DND-41 (cell line): Measurements from ENCODE around the gene SMPD2.

Experiments
- ATAC-seq: fragments of 200-7000 bp; cut with Tn5 transposase; 3 replicates; pipeline ENCODE4 v1.9.1; 2021; ENCODE audit warnings: low read depth; ENCODE audit not compliant: insufficient read depth
- DNase-seq: peaks from one replicate; pipeline ENCODE4 v3.0.0-alpha.2; 2020
- H2AFZ ChIP-seq: 2 replicates; pipeline ENCODE4 v1.6.0; 2012; ENCODE audit warnings: low read depth, low read length
- H3K27ac ChIP-seq: 2 replicates; pipeline ENCODE4 v1.5.1; 2012; ENCODE audit warnings: low read length, inconsistent platforms
- H3K27me3 ChIP-seq: fragments of 200-600 bp; sonication (generic); 2 replicates; pipeline ENCODE4 v1.6.0; 2012; ENCODE audit warnings: low read length, mild to moderate bottlenecking, inconsistent platforms; ENCODE audit not compliant: insufficient read depth, poor library complexity
- H3K36me3 ChIP-seq: 2 replicates; pipeline ENCODE4 v1.5.1; 2012; ENCODE audit warnings: low read length, inconsistent platforms; ENCODE audit not compliant: insufficient read depth
- H3K4me1 ChIP-seq: 2 replicates; pipeline ENCODE4 v1.5.1; 2012; ENCODE audit warnings: mild to moderate bottlenecking, low read length; ENCODE audit not compliant: insufficient read depth
- H3K4me2 ChIP-seq: 2 replicates; pipeline ENCODE4 v1.6.0; 2012; ENCODE audit warnings: mild to moderate bottlenecking, moderate library complexity, low read length, inconsistent platforms; ENCODE audit not compliant: insufficient read depth
- H3K4me3 ChIP-seq, 2 experiments: fragments of 200-600 bp in 1 of 2; shearing (Covaris generic) in 1 of 2; 2 replicates each; pipeline ENCODE4 v1.5.1; 2012 to 2016; ENCODE audit warnings: inconsistent platforms in 2 of 2, low read length in 2 of 2, mild to moderate bottlenecking in 2 of 2, low read depth in 1 of 2, moderate library complexity in 1 of 2
- H3K79me2 ChIP-seq: 2 replicates; pipeline ENCODE4 v1.6.0; 2012; ENCODE audit warnings: low read length, inconsistent platforms; ENCODE audit not compliant: insufficient read depth
- H3K9ac ChIP-seq: 2 replicates; pipeline ENCODE4 v1.6.0; 2012; ENCODE audit warnings: low read depth, mild to moderate bottlenecking, inconsistent platforms, low read length, moderate library complexity
- H3K9me3 ChIP-seq: 2 replicates; pipeline ENCODE4 v1.5.1; 2012; ENCODE audit warnings: low read length, moderate library complexity, mild to moderate bottlenecking, inconsistent platforms; ENCODE audit not compliant: insufficient read depth, severe bottlenecking
- H4K20me1 ChIP-seq: 2 replicates; pipeline ENCODE4 v1.6.0; 2012; ENCODE audit warnings: low read length; ENCODE audit not compliant: insufficient read depth
- EZH2 ChIP-seq: IDR thresholded peaks from 3 replicates; pipeline ENCODE4 v1.6.1; 2012; ENCODE audit warnings: borderline replicate concordance, low read depth, mild to moderate bottlenecking, moderate library complexity, low read length, inconsistent platforms; ENCODE audit not compliant: severe bottlenecking
- TF ChIP-seq, protein P1 (sequence below): IDR thresholded peaks from 2 replicates; pipeline ENCODE4 v1.5.1; 2012; ENCODE audit warnings: borderline replicate concordance, low read length, moderate library complexity, mild to moderate bottlenecking; ENCODE audit not compliant: poor library complexity, severe bottlenecking; ENCODE audit errors: extremely low read depth

SMPD2 gene

DNA sequence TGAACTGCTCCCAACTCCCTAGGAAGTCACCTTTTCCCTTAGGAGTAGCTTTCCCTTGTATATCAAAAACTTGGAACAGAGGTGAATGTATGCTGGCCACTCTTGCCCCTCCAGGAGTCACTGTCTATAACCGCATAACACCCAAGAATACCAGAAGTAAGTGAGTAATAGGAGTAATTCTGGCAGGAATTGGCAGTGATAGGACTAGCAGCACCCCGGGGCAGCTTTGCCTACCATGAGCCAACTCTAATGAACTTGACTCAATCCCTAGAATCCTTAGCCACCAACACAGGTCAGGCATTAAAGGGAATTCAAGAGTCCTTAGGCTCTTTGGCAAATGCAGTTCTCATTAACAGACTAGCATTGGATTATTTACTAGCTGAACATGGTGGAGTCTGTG lies 29.5 kb upstream of the SMPD2 start:
- TF ChIP-seq EZH2 = no peak
- TF ChIP-seq, protein P1, sequence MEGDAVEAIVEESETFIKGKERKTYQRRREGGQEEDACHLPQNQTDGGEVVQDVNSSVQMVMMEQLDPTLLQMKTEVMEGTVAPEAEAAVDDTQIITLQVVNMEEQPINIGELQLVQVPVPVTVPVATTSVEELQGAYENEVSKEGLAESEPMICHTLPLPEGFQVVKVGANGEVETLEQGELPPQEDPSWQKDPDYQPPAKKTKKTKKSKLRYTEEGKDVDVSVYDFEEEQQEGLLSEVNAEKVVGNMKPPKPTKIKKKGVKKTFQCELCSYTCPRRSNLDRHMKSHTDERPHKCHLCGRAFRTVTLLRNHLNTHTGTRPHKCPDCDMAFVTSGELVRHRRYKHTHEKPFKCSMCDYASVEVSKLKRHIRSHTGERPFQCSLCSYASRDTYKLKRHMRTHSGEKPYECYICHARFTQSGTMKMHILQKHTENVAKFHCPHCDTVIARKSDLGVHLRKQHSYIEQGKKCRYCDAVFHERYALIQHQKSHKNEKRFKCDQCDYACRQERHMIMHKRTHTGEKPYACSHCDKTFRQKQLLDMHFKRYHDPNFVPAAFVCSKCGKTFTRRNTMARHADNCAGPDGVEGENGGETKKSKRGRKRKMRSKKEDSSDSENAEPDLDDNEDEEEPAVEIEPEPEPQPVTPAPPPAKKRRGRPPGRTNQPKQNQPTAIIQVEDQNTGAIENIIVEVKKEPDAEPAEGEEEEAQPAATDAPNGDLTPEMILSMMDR = no peak
- no peak for ATAC-seq
- H3K36me3 ChIP-seq = no peaks in the 10 kb centered on the region
- H3K4me3 ChIP-seq = no peak overlapping the region
- H3K9me3 ChIP-seq = no peaks in the 10 kb centered on the region
- H3K9ac ChIP-seq = no peak overlapping the region
- no peaks in the 10 kb centered on the region for H3K27me3 ChIP-seq
- H3K4me1 ChIP-seq = no peaks in the 10 kb centered on the region
- DNase-seq = no peak
- H2AFZ ChIP-seq = no peak overlapping the region
- H3K79me2 ChIP-seq = no peaks in the 10 kb centered on the region
- no peaks in the 10 kb centered on the region for H4K20me1 ChIP-seq
- H3K4me2 ChIP-seq = no peak overlapping the region
- H3K27ac ChIP-seq = no peak overlapping the region

DNA sequence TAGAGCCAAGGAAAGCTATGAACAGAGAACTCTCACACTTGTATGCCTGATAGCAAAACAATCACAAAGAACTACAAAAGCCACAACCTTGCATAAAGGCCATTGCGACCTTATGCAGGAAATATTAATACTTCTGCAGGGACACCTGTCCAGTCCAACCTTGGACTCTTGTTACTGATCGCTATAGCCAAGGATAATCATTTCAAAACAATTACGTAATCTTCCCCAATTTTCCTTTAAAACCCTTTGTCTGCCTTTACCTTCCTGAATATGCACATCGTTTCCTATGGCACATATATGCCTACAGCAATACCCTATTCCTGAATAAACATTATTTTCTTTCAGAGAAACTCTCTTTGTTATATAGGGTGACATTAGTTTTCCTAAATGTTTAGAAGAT lies 22.9 kb upstream of the SMPD2 start:
- no peak for TF ChIP-seq EZH2
- TF ChIP-seq, protein P1 = no peak
- no peak overlapping the region for H3K4me3 ChIP-seq
- H3K79me2 ChIP-seq = no peaks in the 10 kb centered on the region
- DNase-seq = no peak
- H3K4me2 ChIP-seq = no peak overlapping the region
- H3K27ac ChIP-seq = no peak overlapping the region
- no peaks in the 10 kb centered on the region for H3K27me3 ChIP-seq
- H2AFZ ChIP-seq = no peak overlapping the region
- H4K20me1 ChIP-seq = no peaks in the 10 kb centered on the region
- no peaks in the 10 kb centered on the region for H3K4me1 ChIP-seq
- no peaks in the 10 kb centered on the region for H3K36me3 ChIP-seq
- no peak for ATAC-seq
- no peak overlapping the region for H3K9ac ChIP-seq
- H3K9me3 ChIP-seq = no peaks in the 10 kb centered on the region

DNA sequence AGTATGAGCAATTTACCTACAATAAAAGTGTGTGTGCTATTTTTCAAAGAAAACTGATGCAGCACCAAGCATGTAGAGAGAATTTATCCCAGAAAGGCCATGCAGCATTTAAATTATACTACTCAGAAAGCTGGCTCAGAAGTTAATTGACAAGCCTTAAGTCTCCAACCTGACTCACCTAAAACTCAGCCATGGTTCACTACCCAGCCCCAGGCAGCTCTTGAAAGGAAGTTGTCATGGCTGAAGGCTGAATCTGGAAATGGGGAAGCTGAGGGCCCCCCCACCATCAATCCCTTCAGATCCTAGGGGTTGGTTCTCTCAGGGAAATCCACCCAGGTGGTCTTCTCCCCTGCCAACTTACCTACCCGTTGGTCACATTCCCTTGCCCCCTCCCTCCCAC lies 19.8 kb upstream of the SMPD2 start:
- Histone ChIP-seq H3K27me3 (no peaks in the 10 kb centered on the region), H2AFZ (no peak overlapping the region), H3K9ac (no peak overlapping the region), H3K79me2 (no peaks in the 10 kb centered on the region), H3K4me2 (no peak overlapping the region), H3K36me3 (no peaks in the 10 kb centered on the region), H3K4me3 (no peak overlapping the region), H3K9me3 (no peaks in the 10 kb centered on the region), H3K27ac (no peak overlapping the region), H4K20me1 (no peaks in the 10 kb centered on the region), H3K4me1 (no peaks in the 10 kb centered on the region)
- DNase-seq (no peak), ATAC-seq (no peak)
- TF ChIP-seq, protein P1 = no peak
- TF ChIP-seq EZH2 = no peak

DNA sequence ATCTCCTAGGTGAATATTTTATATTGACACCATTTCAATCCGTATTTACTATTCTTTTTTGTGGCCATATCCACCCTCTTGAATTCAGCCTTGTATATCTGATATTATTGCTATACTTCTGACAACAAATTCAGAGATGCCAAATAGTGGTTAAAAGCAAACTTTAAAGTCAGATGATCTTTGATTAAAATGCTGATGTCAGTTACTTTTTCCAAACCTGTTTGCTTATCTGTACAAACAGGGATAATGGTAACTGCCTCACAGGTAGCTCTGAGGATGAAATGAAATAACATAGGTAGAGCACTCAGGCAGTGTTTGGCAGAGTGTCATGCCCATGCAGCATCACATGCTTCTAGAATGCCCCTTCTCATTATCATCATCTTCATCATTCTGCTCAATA lies 19.3 kb upstream of the SMPD2 start:
- Histone ChIP-seq H3K4me3 (no peak overlapping the region), H3K4me1 (no peaks in the 10 kb centered on the region), H3K27ac (no peak overlapping the region), H2AFZ (no peak overlapping the region), H3K4me2 (no peak overlapping the region), H3K36me3 (no peaks in the 10 kb centered on the region), H3K9ac (no peak overlapping the region), H3K79me2 (no peaks in the 10 kb centered on the region), H3K9me3 (no peaks in the 10 kb centered on the region), H3K27me3 (no peaks in the 10 kb centered on the region), H4K20me1 (no peaks in the 10 kb centered on the region)
- DNase-seq (no peak), ATAC-seq (no peak)
- TF ChIP-seq, protein P1 = no peak
- TF ChIP-seq EZH2 = no peak
